GM12874 (cell line): Measurements from ENCODE around the gene TERC.

Experiments used
- CTCF ChIP-seq: IDR thresholded peaks from 2 replicates; pipeline ENCODE4 v1.5.1; 2011; ENCODE audit warnings: low read depth, mild to moderate bottlenecking, control low read depth, low read length, moderate library complexity; ENCODE audit not compliant: insufficient read depth

Gene TERC

GRCh38 chr3:169780742-169781141 lies 15.9 kb upstream of the TERC start:
- TF ChIP-seq CTCF = no peak

- TF ChIP-seq CTCF = no peak
Observed at GRCh38 chr3:169777822-169778221, 13.0 kb upstream of the TERC start.

GRCh38 chr3:169774186-169774585 lies 9.3 kb upstream of the TERC start:
- no peak for TF ChIP-seq CTCF

GRCh38 chr3:169772897-169773816 lies 8.3 kb upstream of the TERC start, which contains the start of gene MYNN:
TSS of gene MYNN (plus strand) at chr3:169773396. CDS start at chr3:169774296, 900 bp downstream.
- TF ChIP-seq CTCF = no peak

GRCh38 chr3:169772305-169772896 lies 7.5 kb upstream of the TERC start:
- no peak for TF ChIP-seq CTCF

GRCh38 chr3:169771497-169772304 lies 6.8 kb upstream of the TERC start:
- TF ChIP-seq CTCF = no peak
